Measurements from ENCODE around the gene FAT3.

GRCh38 chr11:92267278-92267677 is 42.7 kb downstream of the FAT3 start:
- TF ChIP-seq KLF16 (CRISPR knock-in tag; IDR thresholded peaks at IDR 0.05) (no peak), GABPA (IDR thresholded peaks at IDR 0.05; ENCODE audit: low read depth, low read length) (no peak), GABPA (CRISPR knock-in tag; IDR thresholded peaks at IDR 0.05; ENCODE audit: low read depth) (no peak), ZFAT (CRISPR knock-in tag; conservative IDR thresholded peaks at IDR 0.05) (no peak), CTCF (CRISPR knock-in tag; IDR thresholded peaks at IDR 0.05) (no peak), ZBTB7B (CRISPR knock-in tag; IDR thresholded peaks at IDR 0.05) (no peak), ZNF251 (CRISPR knock-in tag; IDR thresholded peaks at IDR 0.05) (no peak), RFX5 (IDR thresholded peaks at IDR 0.05; ENCODE audit: low read depth, low read length) (no peak)
